ENCODE results near the gene TRPM1.

Gene TRPM1

GRCh38 chr15:30962079-30962478, 139.4 kb downstream of the TRPM1 start:
- DNase-seq = no peak

- DNase-seq = no peak
These were observed 143.3 kb downstream of the TRPM1 start for GRCh38 chr15:30958219-30958618.

GRCh38 chr15:30956216-30957124, 145.1 kb downstream of the TRPM1 start:
- no peak for DNase-seq

- no peak for DNase-seq
These were observed 146.9 kb downstream of the TRPM1 start for GRCh38 chr15:30954674-30955073.

GRCh38 chr15:30953731-30954378, 147.7 kb downstream of the TRPM1 start:
- no peak for DNase-seq

GRCh38 chr15:30953183-30953582, 148.3 kb downstream of the TRPM1 start:
- no peak for DNase-seq

Measured in NCI-H526 treated with DMSO at 0.1 percent for 48 hours (cell line).